Psoas muscle (tissue), 8 donors: ENCODE data around the gene SIM1. TPM values are rescaled to one million over a fixed set of nuclear protein-coding genes. Genes with fewer than 3 reads are reported as not detected.
A peak's percentile ranks its signal among the peaks of the same experiment; 100 is the strongest.

Experiments
- ATAC-seq, 4 donors: fragments of 200-7000 bp; cut with Tn5 transposase; one replicate each; pipeline ENCODE4 v1.9.1; 2020; ENCODE audit warnings: moderate library complexity in 3 of 4, mild to moderate bottlenecking in 2 of 4
- DNase-seq, 2 donors: peaks; one replicate each; pipeline ENCODE4 v3.0.0-alpha.2; 2020
- H3K27ac ChIP-seq: fragments of 200-600 bp; one replicate; pipeline ENCODE4 v1.8.0; 2022
- H3K27me3 ChIP-seq, 3 donors: fragments of 200-600 bp in 1 of 3; one replicate each; pipeline versions ENCODE4 v1.6.1 to v1.8.0; 2013 to 2022; ENCODE audit warnings: low read length in 2 of 3, mild to moderate bottlenecking in 2 of 3, moderate library complexity in 1 of 3; ENCODE audit not compliant: insufficient read depth in 3 of 3
- H3K36me3 ChIP-seq, 2 donors: fragments of 200-600 bp in 1 of 2; one replicate each; pipeline versions ENCODE4 v1.6.1 to v1.8.0; 2013 to 2022; ENCODE audit warnings: low read depth in 1 of 2, mild to moderate bottlenecking in 1 of 2, moderate library complexity in 1 of 2; ENCODE audit not compliant: insufficient read depth in 1 of 2
- H3K4me1 ChIP-seq: fragments of 200-600 bp; one replicate; pipeline ENCODE4 v1.8.0; 2022
- H3K4me3 ChIP-seq: fragments of 200-600 bp; one replicate; pipeline ENCODE4 v1.8.0; 2022; ENCODE audit warnings: mild to moderate bottlenecking
- H3K9me3 ChIP-seq: fragments of 200-600 bp; one replicate; pipeline ENCODE4 v1.8.0; 2022
- CTCF ChIP-seq: fragments of 200-600 bp; IDR thresholded peaks from one replicate; pipeline ENCODE4 v1.8.0; 2022; ENCODE audit warnings: antibody characterized with exemption
- WGBS, 3 donors: extraction: QIAGEN DNeasy Blood & Tissue Kit; methylation state at CpG; one replicate each; pipeline versions ENCODE4 v1.1.6 to v1.1.7; 2013; 5-methylcytosine and 5-hydroxymethylcytosine counted together
- intact Hi-C, 2 donors: fragments of 100-400 bp; cut with DNase I; formaldehyde crosslinking; loops; one replicate each; pipeline versions ENCODE4 v1.11.0 to v1.14.2; 2022
- polyA plus RNA-seq, 3 donors: library from polyadenylated mRNA; stranded (reverse); fragments of 200-250 nt; gene quantifications; one replicate each; pipeline ENCODE4 v1.2.3, GENCODE V29; 2013
- total RNA-seq, 4 donors: library from RNA; stranded (reverse); fragmentation: NEBNext Ultra II Directional in 2 of 4; extraction: Animal tissue kit (Norgen Biotek cat#: 25700) in 2 of 4; gene quantifications; one replicate each; pipeline versions ENCODE4 v1.2.1 to v1.2.4, GENCODE V29; 2021 to 2023
- donor health status: healthy with polysubstance abuse.
- donor health status: DM: no; HTN: no; CAD: no; lungs with moderate emphysema.
- donor health status: Bipolar disorder and iron deficiency.
- donor health status: healthy.
- donor health status: DM: yes; HTN: yes; CAD: no.
- donor health status: DM: no; HTN: no; CAD: no.
- donor health status: DM: no; HTN: no; CAD: no.
- donor health status: DM: yes; HTN: yes; CAD: no.

The SIM1 gene
- total and polyA plus RNA-seq, 7 donors = 0.60 to 14.4 (median 4.7) TPM

GRCh38 chr6:100460650-100461204, 4.0 kb downstream of the SIM1 start:
- Histone ChIP-seq H3K27me3 (peaks cover 0 to 51% (median 4%) of the 10 kb centered on the region in 3 donors), H3K27ac (peak overlapping the region; percentile 96), H3K4me1 (peaks cover 9% of the 10 kb centered on the region), H3K9me3 (no peaks in the 10 kb centered on the region), H3K36me3 (no peaks in the 10 kb centered on the region), H3K4me3 (peak overlapping the region; percentile 84)
- TF ChIP-seq CTCF = peak; percentile 62
- WGBS, 3 donors = 2 to 4% (median 4%) methylated on average over 9 of the region's 9 CpGs
- intact Hi-C loops = loop anchor here in 1 of 2 donors (5.0 to 10.0 kb wide), 2 partner anchors 123 to 1036 kb away; partner anchors contain the start of gene PNISR
- ATAC-seq (no peak), DNase-seq (no peak)

GRCh38 chr6:100459592-100460184, 5.0 kb downstream of the SIM1 start:
- DNase-seq (no peak), ATAC-seq (no peak)
- H3K27me3 ChIP-seq = peaks cover 0 to 49% (median 6%) of the 10 kb centered on the region in 3 donors
- H3K9me3 ChIP-seq = no peaks in the 10 kb centered on the region
- H3K4me1 ChIP-seq = no peaks in the 10 kb centered on the region
- H3K36me3 ChIP-seq = no peaks in the 10 kb centered on the region
- no peak for TF ChIP-seq CTCF
- H3K4me3 ChIP-seq = peak overlapping the region; percentile 84
- intact Hi-C loops = loop anchor here (2.0 to 10.0 kb wide), 3 partner anchors 122 to 1035 kb away; partner anchors contain the start of gene PNISR (in 1 of the 2)
- H3K27ac ChIP-seq = peak overlapping the region; percentile 96

GRCh38 chr6:100458841-100459591, 5.7 kb downstream of the SIM1 start:
- no peak for ATAC-seq

More at GRCh38 chr6:100458841-100459591, 5.7 kb downstream of the SIM1 start:
- Histone ChIP-seq H3K27ac (peak overlapping the region; percentile 96), H3K9me3 (no peaks in the 10 kb centered on the region), H3K36me3 (no peaks in the 10 kb centered on the region), H3K27me3 (peaks cover 0 to 43% (median 6%) of the 10 kb centered on the region in 3 donors), H3K4me3 (peak overlapping the region; percentile 84), H3K4me1 (no peaks in the 10 kb centered on the region)
- WGBS, 3 donors = 9 to 18% (median 11%) methylated on average over 10 of the region's 10 CpGs
- TF ChIP-seq CTCF = no peak
- no peak for DNase-seq
- intact Hi-C loops = loop anchor here in 1 of 2 donors (2.0 kb wide), 1 partner anchor 122 kb away; no protein-coding TSS in a partner anchor
